ENCODE results near the gene FDXR.

- no peak for TF ChIP-seq EZH2 (IDR thresholded peaks at IDR 0.05)
- no peak for TF ChIP-seq FOXP2 (optimal IDR thresholded peaks at IDR 0.05; ENCODE audit: control extremely low read depth, extremely low read length, insufficient read depth)
- TF ChIP-seq POLR2AphosphoS5 (IDR thresholded peaks at IDR 0.05; ENCODE audit: borderline replicate concordance, low read depth, low read length) = no peak
Measured at GRCh38 chr17:74877592-74878548, 5.1 kb upstream of the FDXR start.
